Endodermal cell (in vitro differentiated cells): ENCODE measurements around the gene OR51A7. TPM values are rescaled to one million over a fixed set of nuclear protein-coding genes. Genes with fewer than 3 reads are reported as not detected.
A peak's percentile ranks its signal among the peaks of the same experiment; 100 is the strongest.
"Not testable (repeated sequence)": the region's sequence is repeated elsewhere in the genome, so short reads cannot be mapped to it uniquely, and the experiment has no call there.

Experiments used
- DNase-seq: peaks from one replicate; pipeline ENCODE4 v3.0.0-alpha.2; 2017
- H3K27ac ChIP-seq: 2 replicates; pipeline ENCODE4 v1.5.1; 2013; ENCODE audit warnings: mild to moderate bottlenecking, low read depth, low read length, moderate library complexity
- H3K27me3 ChIP-seq: 2 replicates; pipeline ENCODE4 v1.6.1; 2013; ENCODE audit warnings: mild to moderate bottlenecking, low read length, moderate library complexity; ENCODE audit not compliant: insufficient read depth, control insufficient read depth, poor library complexity, severe bottlenecking
- H3K36me3 ChIP-seq: 2 replicates; pipeline ENCODE4 v1.7.0; 2013; ENCODE audit warnings: mild to moderate bottlenecking, low read length, moderate library complexity; ENCODE audit not compliant: control insufficient read depth, insufficient read depth
- H3K4me1 ChIP-seq: one replicate; pipeline ENCODE4 v1.7.0; 2013; ENCODE audit warnings: low read length; ENCODE audit not compliant: control insufficient read depth, insufficient read depth
- H3K4me3 ChIP-seq: 2 replicates; pipeline ENCODE4 v1.5.1; 2013; ENCODE audit warnings: mild to moderate bottlenecking, low read length, moderate library complexity
- H3K9ac ChIP-seq: 2 replicates; pipeline ENCODE4 v1.6.1; 2013; ENCODE audit warnings: mild to moderate bottlenecking, low read length, moderate library complexity; ENCODE audit not compliant: poor library complexity, severe bottlenecking; ENCODE audit errors: extremely low read depth
- H3K9me3 ChIP-seq: 2 replicates; pipeline ENCODE4 v1.6.1; 2013; ENCODE audit warnings: mild to moderate bottlenecking, low read length, moderate library complexity; ENCODE audit not compliant: control insufficient read depth
- H3K27ac Mint-ChIP-seq: 2 replicates; pipeline ENCODE4 v1.8.0; 2020; ENCODE audit warnings: mixed read lengths
- H3K27me3 Mint-ChIP-seq: 2 replicates; pipeline ENCODE4 v1.8.0; 2021; ENCODE audit warnings: mild to moderate bottlenecking, mixed read lengths; ENCODE audit not compliant: insufficient read depth
- H3K36me3 Mint-ChIP-seq: 2 replicates; pipeline ENCODE4 v1.8.0; 2020; ENCODE audit warnings: low read depth, mixed read lengths
- H3K4me1 Mint-ChIP-seq: 2 replicates; pipeline ENCODE4 v1.8.0; 2020; ENCODE audit warnings: mixed read lengths
- H3K4me3 Mint-ChIP-seq: 2 replicates; pipeline ENCODE4 v1.8.0; 2020; ENCODE audit warnings: mild to moderate bottlenecking, moderate library complexity, mixed read lengths
- H3K9me3 Mint-ChIP-seq: 2 replicates; pipeline ENCODE4 v1.8.0; 2020; ENCODE audit warnings: mild to moderate bottlenecking, mixed read lengths
- WGBS, 2 experiments: methylation state at CpG; one replicate each; pipeline versions ENCODE4 v1.1.5 to v1.1.7; 2013; ENCODE audit warnings: missing lambda C conversion rate in 2 of 2, mixed read lengths in 1 of 2; ENCODE audit not compliant: insufficient coverage in 1 of 2, insufficient read length in 1 of 2; 5-methylcytosine and 5-hydroxymethylcytosine counted together
- long read RNA-seq, 4 experiments: library from polyadenylated mRNA in 2 of 4; library from RNA in 1 of 4; library from capped mRNA in 1 of 4; stranded (forward) in 3 of 4; unstranded in 1 of 4; transcript quantifications; one replicate each; pipeline ENCODE4 v2.0.0, GENCODE V29; 2020 to 2021; ENCODE audit warnings: inconsistent platforms in 1 of 4
- polyA plus RNA-seq, 2 experiments: library from polyadenylated mRNA; stranded (reverse); fragments of 50-300 nt; gene quantifications; one replicate each; pipeline ENCODE4 v1.2.3, GENCODE V29; 2013
- total RNA-seq, 2 donors: library from RNA; stranded (reverse); fragmentation: NEBNext Ultra II Directional in 1 of 2; extraction: Animal tissue kit (Norgen Biotek cat#: 25700) in 1 of 2; gene quantifications; 2 replicates in 1 of 2; 3 replicates in 1 of 2; pipeline ENCODE4 v1.2.1, GENCODE V29; 2021
- TF ChIP-seq, protein P1 (sequence below): fragments of 200-600 bp; sonication (generic); conservative IDR thresholded peaks from 2 replicates; pipeline ENCODE4 v1.5.0; 2021; ENCODE audit warnings: antibody characterized with exemption, mild to moderate bottlenecking

OR51A7 gene, protein sequence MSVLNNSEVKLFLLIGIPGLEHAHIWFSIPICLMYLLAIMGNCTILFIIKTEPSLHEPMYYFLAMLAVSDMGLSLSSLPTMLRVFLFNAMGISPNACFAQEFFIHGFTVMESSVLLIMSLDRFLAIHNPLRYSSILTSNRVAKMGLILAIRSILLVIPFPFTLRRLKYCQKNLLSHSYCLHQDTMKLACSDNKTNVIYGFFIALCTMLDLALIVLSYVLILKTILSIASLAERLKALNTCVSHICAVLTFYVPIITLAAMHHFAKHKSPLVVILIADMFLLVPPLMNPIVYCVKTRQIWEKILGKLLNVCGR
- not detected for total RNA-seq
- polyA plus RNA-seq (2013, experiment 1 of 2) = not detected
- not detected for polyA plus RNA-seq (2013, experiment 2 of 2)
- long read RNA-seq, experiment 1 = 0 reads
- long read RNA-seq, experiment 2 = 0 reads
- long read RNA-seq, experiment 3 = 0 reads
- long read RNA-seq, experiment 4 = 0 reads

DNA sequence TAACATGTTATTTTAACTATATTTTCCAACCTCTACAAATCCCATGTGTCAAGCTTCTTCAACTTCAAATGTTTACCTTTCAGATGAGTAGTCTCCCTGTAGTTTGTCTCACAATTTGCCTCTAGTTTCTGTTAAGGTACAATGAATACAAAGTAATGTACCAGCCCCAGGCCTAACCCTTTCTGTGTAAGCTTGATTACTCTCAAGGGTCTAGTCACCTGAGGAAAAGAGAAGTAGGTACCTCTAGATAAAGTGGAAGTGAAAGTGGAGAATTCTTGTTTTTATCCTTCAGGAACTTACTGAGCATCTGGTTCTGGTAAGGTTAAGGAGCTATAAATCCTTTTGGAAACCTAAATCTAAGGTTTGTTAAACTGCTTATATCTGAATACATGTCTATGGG, at the start of gene OR51A7:
TSS of gene OR51A7 (plus strand) at position 300 of the 400 bp plus-strand sequence. CDS start 3,587 bp downstream, outside the sequence.
- no peak within 1 kb of the TSS for H3K9ac ChIP-seq
- H3K27me3 ChIP-seq = peaks cover 9% of the 10 kb centered on the region
- H3K27me3 Mint-ChIP-seq = peaks cover 18% of the 10 kb centered on the region
- TF ChIP-seq, protein P1, sequence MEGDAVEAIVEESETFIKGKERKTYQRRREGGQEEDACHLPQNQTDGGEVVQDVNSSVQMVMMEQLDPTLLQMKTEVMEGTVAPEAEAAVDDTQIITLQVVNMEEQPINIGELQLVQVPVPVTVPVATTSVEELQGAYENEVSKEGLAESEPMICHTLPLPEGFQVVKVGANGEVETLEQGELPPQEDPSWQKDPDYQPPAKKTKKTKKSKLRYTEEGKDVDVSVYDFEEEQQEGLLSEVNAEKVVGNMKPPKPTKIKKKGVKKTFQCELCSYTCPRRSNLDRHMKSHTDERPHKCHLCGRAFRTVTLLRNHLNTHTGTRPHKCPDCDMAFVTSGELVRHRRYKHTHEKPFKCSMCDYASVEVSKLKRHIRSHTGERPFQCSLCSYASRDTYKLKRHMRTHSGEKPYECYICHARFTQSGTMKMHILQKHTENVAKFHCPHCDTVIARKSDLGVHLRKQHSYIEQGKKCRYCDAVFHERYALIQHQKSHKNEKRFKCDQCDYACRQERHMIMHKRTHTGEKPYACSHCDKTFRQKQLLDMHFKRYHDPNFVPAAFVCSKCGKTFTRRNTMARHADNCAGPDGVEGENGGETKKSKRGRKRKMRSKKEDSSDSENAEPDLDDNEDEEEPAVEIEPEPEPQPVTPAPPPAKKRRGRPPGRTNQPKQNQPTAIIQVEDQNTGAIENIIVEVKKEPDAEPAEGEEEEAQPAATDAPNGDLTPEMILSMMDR = no peak
- no peak within 1 kb of the TSS for H3K27ac ChIP-seq
- no peak within 1 kb of the TSS for H3K27ac Mint-ChIP-seq
- peaks cover 3% of the 10 kb centered on the region for H3K9me3 ChIP-seq
- no peaks in the 10 kb centered on the region for H3K4me1 ChIP-seq
- peaks cover 17% of the 10 kb centered on the region for H3K4me1 Mint-ChIP-seq
- no peak within 1 kb of the TSS for H3K4me3 ChIP-seq
- no peak within 1 kb of the TSS for H3K4me3 Mint-ChIP-seq
- no peaks in the 10 kb centered on the region for H3K36me3 ChIP-seq
- DNase-seq = no peak
- no peaks in the 10 kb centered on the region for H3K9me3 Mint-ChIP-seq
- H3K36me3 Mint-ChIP-seq = no peaks in the 10 kb centered on the region

DNA sequence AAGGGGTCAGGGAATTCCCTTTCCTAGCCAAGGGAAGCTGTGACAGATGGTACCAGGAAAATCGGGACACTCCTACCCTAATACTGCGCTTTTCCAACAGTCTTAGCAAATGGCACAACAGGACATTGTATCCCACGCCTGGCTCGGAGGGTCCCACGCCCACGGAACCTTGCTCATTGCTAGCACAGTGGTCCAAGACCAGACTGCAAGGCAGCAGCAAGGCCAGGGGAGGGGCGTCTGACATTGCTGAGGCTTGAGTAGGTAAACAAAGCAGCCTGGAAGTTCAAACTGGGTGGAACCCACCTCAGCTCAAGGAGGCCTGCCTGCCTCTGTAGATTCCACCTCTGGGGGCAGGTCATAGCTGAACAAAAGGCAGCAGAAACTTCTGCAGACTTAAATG, 49.3 kb upstream of the OR51A7 start:
- H3K9me3 Mint-ChIP-seq, DNase-seq, H3K27me3 Mint-ChIP-seq, H3K36me3 Mint-ChIP-seq, H3K27me3 ChIP-seq, H3K4me3 Mint-ChIP-seq, H3K4me1 ChIP-seq, H3K9ac ChIP-seq, H3K4me3 ChIP-seq, H3K27ac ChIP-seq, H3K36me3 ChIP-seq, H3K27ac Mint-ChIP-seq, H3K4me1 Mint-ChIP-seq, H3K9me3 ChIP-seq: not testable (repeated sequence)
- 94 to 96% methylated on average over 7 of the region's 7 CpGs for WGBS, 2 experiments

DNA sequence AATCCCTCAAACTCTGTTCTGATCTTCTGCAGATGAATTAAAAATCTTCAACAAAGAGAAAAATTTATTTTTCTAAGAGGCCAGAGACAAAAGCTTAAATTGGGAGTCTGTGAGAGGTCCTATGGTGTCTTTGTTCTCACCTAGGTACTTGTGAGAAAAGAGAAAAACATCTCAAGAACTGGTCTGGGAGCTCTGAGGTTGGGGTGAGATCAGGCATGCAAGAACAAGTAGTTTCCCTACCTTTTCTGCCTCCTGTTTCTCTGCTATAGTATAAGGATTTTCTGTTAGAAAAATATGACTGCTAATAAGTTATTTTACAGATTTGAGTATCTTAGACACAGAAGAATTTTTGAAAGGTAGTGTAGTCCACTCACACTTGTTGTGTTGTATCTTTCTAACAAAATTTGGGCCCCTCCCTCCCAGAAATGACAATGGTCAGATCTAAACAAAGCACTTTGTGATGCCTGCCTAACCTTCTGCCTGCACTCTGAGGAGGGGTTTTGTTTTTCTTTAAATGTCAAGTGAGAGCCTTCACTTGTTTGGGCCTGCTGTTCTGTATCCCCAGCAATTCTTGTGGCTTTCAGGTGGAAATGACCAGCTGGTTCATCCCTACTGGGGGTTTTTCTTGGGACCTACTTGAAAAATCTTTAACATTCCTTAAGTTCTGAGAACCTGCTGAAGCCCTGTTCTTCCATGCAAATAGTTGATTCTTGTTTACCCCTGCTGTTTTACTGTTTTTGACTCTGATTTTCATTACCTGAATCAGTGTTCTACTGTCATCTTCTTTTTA, 40.9 kb upstream of the OR51A7 start:
- Mint-ChIP-seq H3K27ac (no peak overlapping the region), H3K4me1 (peaks cover 15% of the 10 kb centered on the region), H3K27me3 (no peaks in the 10 kb centered on the region), H3K4me3 (no peak overlapping the region), H3K36me3 (no peaks in the 10 kb centered on the region), H3K9me3 (peaks cover 5% of the 10 kb centered on the region)
- no peak overlapping the region for H3K9ac ChIP-seq
- no peak overlapping the region for H3K27ac ChIP-seq
- no peak overlapping the region for H3K4me3 ChIP-seq
- TF ChIP-seq, protein P1 = no peak
- no peaks in the 10 kb centered on the region for H3K36me3 ChIP-seq
- no peaks in the 10 kb centered on the region for H3K4me1 ChIP-seq
- H3K27me3 ChIP-seq = no peaks in the 10 kb centered on the region
- DNase-seq = peak; percentile 71
- no peaks in the 10 kb centered on the region for H3K9me3 ChIP-seq
